ENCODE results near the gene GPRASP3. TPM values are rescaled to one million over a fixed set of nuclear protein-coding genes. Genes with fewer than 3 reads are reported as not detected.

GPRASP3 gene
- polyA plus RNA-seq, 1 experiment = 1.9 TPM

DNA sequence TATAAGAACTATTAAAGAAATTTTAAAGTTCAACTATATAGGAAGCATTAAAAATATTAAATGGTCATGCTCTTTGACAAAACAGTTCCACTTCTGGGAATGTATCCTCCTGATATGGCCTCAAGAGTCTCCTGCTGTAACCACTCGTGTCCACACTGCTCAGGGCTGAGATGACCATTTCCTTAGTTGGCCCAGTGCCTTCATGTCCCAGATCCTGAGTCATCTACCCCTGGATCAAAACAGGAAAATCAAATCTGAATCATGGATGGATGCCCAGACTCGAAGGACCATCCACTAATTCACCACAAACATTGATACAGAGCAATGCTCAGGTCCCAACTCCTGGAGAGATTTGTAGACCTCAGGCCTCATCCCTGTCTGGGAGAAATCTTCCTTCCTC lies 44.7 kb downstream of the GPRASP3 start:
- Histone ChIP-seq H3K27me3 (ENCODE audit: control insufficient read depth, insufficient read depth, low read length) (no peaks in the 10 kb centered on the region), H3K4me3 (ENCODE audit: low read depth, low read length) (no peak overlapping the region), H3K36me3 (ENCODE audit: control insufficient read depth, insufficient read depth, low read length) (no peaks in the 10 kb centered on the region)
- POLR2A ChIA-PET = no interaction called here
- peak; percentile 27 for DNase-seq (ENCODE audit: low read depth)
- CTCF ChIA-PET = no interaction called here
- TF ChIP-seq, protein P1, sequence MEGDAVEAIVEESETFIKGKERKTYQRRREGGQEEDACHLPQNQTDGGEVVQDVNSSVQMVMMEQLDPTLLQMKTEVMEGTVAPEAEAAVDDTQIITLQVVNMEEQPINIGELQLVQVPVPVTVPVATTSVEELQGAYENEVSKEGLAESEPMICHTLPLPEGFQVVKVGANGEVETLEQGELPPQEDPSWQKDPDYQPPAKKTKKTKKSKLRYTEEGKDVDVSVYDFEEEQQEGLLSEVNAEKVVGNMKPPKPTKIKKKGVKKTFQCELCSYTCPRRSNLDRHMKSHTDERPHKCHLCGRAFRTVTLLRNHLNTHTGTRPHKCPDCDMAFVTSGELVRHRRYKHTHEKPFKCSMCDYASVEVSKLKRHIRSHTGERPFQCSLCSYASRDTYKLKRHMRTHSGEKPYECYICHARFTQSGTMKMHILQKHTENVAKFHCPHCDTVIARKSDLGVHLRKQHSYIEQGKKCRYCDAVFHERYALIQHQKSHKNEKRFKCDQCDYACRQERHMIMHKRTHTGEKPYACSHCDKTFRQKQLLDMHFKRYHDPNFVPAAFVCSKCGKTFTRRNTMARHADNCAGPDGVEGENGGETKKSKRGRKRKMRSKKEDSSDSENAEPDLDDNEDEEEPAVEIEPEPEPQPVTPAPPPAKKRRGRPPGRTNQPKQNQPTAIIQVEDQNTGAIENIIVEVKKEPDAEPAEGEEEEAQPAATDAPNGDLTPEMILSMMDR (IDR thresholded peaks at IDR 0.05; ENCODE audit: insufficient read depth, low read depth, low read length) = no peak

DNA sequence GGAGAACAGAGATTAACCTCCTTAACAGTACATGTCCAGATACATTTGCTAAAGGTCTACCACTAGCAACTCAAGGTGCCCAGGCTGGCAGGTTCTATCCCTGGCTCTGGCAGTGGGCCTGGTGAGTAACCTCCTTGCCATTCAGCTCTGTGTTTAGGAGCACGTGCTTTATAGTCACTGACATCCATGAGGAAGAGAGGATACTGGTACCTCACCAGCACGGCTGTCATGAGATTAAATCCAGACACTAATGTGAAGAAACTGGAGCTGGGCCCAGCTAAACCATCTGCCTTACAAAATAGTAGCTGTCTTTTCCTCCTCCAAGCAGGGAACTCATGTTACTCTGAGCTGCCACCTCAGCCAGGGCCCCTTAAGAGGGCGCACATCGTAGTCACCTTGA lies 45.3 kb downstream of the GPRASP3 start:
- CTCF ChIA-PET = interaction anchor here (1.0 kb wide), 1 partner anchor 70 kb away, joined by 4 read pairs; no protein-coding TSS in a partner anchor
- POLR2A ChIA-PET = no interaction called here
- peak; percentile 19 for DNase-seq (ENCODE audit: low read depth)
- TF ChIP-seq, protein P1 (IDR thresholded peaks at IDR 0.05; ENCODE audit: insufficient read depth, low read depth, low read length) = no peak
- no peaks in the 10 kb centered on the region for H3K27me3 ChIP-seq (ENCODE audit: control insufficient read depth, insufficient read depth, low read length)
- no peak overlapping the region for H3K4me3 ChIP-seq (ENCODE audit: low read depth, low read length)
- H3K36me3 ChIP-seq (ENCODE audit: control insufficient read depth, insufficient read depth, low read length) = no peaks in the 10 kb centered on the region

DNA sequence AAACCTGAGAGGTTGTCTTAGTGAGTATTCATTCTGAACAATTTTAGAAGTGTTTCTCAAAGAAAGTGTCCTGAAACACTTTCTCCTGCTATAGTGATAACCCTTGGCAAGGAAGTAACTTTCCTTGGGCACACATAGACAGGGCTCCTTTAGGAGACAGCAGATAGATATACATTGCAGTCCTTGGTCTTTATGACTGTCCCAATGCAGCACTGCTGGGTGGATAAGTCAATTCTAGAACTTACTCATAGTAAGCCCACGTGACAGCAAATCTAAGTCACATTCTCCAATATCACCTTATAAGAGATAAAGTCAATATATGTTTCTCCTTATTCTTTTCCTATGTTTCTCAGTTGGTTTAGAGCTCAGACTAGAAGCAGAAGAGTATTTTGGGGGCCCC lies 46.7 kb downstream of the GPRASP3 start:
- CTCF ChIA-PET = no interaction called here
- H3K27me3 ChIP-seq (ENCODE audit: control insufficient read depth, insufficient read depth, low read length) = no peaks in the 10 kb centered on the region
- TF ChIP-seq, protein P1 (IDR thresholded peaks at IDR 0.05; ENCODE audit: insufficient read depth, low read depth, low read length) = no peak
- POLR2A ChIA-PET = no interaction called here
- no peaks in the 10 kb centered on the region for H3K36me3 ChIP-seq (ENCODE audit: control insufficient read depth, insufficient read depth, low read length)
- H3K4me3 ChIP-seq (ENCODE audit: low read depth, low read length) = no peak overlapping the region
- no peak for DNase-seq (ENCODE audit: low read depth)

DNA sequence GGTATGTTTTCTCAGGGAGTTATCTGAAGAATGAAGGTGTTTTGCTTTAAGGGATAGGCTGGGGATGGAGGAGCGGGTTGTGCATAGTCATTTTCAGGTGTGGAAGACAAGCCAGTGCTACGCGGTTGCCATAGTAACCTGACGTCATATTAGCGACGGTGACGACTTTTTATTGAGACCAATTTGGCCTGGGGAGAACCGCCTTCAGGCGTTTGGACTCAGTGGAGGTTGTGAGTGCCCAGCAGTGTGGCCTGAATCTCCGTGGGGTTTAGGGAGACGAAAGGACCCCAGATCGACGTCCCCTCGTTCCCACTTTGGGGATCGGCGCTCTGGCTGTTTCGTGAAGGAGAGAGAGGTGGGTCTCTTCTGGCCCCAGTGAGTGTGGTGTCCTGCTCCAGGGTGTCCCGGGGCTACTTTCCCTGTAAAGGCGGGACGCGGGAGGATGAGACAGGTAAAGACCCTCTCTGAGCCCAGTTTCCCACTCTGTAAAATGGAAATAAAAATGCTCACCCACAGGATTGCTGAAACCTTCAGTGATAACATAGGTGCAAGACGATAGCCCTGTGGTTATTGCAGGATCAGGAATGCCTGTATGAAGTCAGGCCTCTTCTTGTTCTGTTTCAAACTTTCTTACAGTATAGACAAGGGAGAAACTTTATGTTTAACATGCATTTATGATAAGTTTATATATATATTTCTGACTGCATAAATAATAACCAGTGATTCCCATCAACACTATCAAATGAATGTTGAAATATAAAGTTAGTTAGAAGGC lies 48.6 kb downstream of the GPRASP3 start:
- POLR2A ChIA-PET = interaction anchor here (0.6 kb wide), 1 partner anchor 92 kb away, joined by 8 read pairs; no protein-coding TSS in a partner anchor
- CTCF ChIA-PET = no interaction called here
- TF ChIP-seq, protein P1 (IDR thresholded peaks at IDR 0.05; ENCODE audit: insufficient read depth, low read depth, low read length) = no peak

More for the DNA sequence above, 48.6 kb downstream of the GPRASP3 start:
- Histone ChIP-seq H3K36me3 (ENCODE audit: control insufficient read depth, insufficient read depth, low read length) (no peaks in the 10 kb centered on the region), H3K4me3 (ENCODE audit: low read depth, low read length) (peak overlapping the region; percentile 56), H3K27me3 (ENCODE audit: control insufficient read depth, insufficient read depth, low read length) (no peaks in the 10 kb centered on the region)
- peak; percentile 49 for DNase-seq (ENCODE audit: low read depth)

Small RNA genes within 50 kb of the gene (small RNA-seq; reads per million reads assigned to genes)
- gene RNU6-589P (ENCODE audit: insufficient read length, low read depth, low replicate concordance) = not detected

Other genes starting within 250 kb of the GPRASP3 start
- gene TCP11X2, start 248.9 kb upstream of the GPRASP3 start, polyA plus RNA-seq (2011; rRNA removed) = not detected in 2 replicates
- gene TMSB15A, start 204.0 kb upstream of the GPRASP3 start, polyA plus RNA-seq (2011; rRNA removed) = 3.0 and 6.3 TPM in 2 replicates
- gene ARMCX5, start 121.2 kb upstream of the GPRASP3 start, polyA plus RNA-seq (2011; rRNA removed) = 11.8 and 14.3 TPM in 2 replicates
- 0.60 and 1.2 TPM in 2 replicates for gene GPRASP1, start 69.3 kb upstream of the GPRASP3 start, polyA plus RNA-seq (2011; rRNA removed)
- gene GPRASP2, start 8.3 kb upstream of the GPRASP3 start, polyA plus RNA-seq (2011; rRNA removed) = 5.8 and 8.7 TPM in 2 replicates
- gene RAB40AL, start 216.5 kb downstream of the GPRASP3 start, polyA plus RNA-seq (2011; rRNA removed) = 0.32 and 0.39 TPM in 2 replicates